Stimulated activated CD8-positive, alpha-beta memory T cell treated with anti-CD3 and anti-CD28 coated beads, Interleukin-15, amount 100 ng/mL, for 4 hours (primary cell): ENCODE measurements around the gene IGLL5.

Experiments used
- DNase-seq, 2 donors: peaks; one replicate each; pipeline ENCODE4 v3.0.0-alpha.2; 2020; ENCODE audit warnings: low read depth in 2 of 2

The IGLL5 gene

GRCh38 chr22:22927196-22927887, 39.7 kb downstream of the IGLL5 start:
- DNase-seq = no peak

- no peak for DNase-seq
Observed at GRCh38 chr22:22927888-22928665, 40.5 kb downstream of the IGLL5 start.

GRCh38 chr22:22928666-22929380, 41.2 kb downstream of the IGLL5 start:
- peak in 1 of 2 donors; percentile 7 for DNase-seq

GRCh38 chr22:22929381-22930221, 42.0 kb downstream of the IGLL5 start:
- no peak for DNase-seq

GRCh38 chr22:22930222-22930497, 42.5 kb downstream of the IGLL5 start:
- no peak for DNase-seq

GRCh38 chr22:22930571-22931556, 43.2 kb downstream of the IGLL5 start:
- no peak for DNase-seq

GRCh38 chr22:22931557-22932270, 44.1 kb downstream of the IGLL5 start:
- DNase-seq = no peak

- no peak for DNase-seq
Observed at GRCh38 chr22:22932512-22932941, 44.9 kb downstream of the IGLL5 start.

- no peak for DNase-seq
Observed at GRCh38 chr22:22933100-22933806, 45.6 kb downstream of the IGLL5 start.

- no peak for DNase-seq
Observed at GRCh38 chr22:22933807-22934542, 46.4 kb downstream of the IGLL5 start.

GRCh38 chr22:22934543-22935055, 47.0 kb downstream of the IGLL5 start:
- no peak for DNase-seq

GRCh38 chr22:22935056-22935545, 47.5 kb downstream of the IGLL5 start:
- no peak for DNase-seq

GRCh38 chr22:22935546-22936157, 48.0 kb downstream of the IGLL5 start:
- no peak for DNase-seq

GRCh38 chr22:22936180-22936914, 48.7 kb downstream of the IGLL5 start:
- DNase-seq = no peak

- no peak for DNase-seq
Observed at GRCh38 chr22:22936915-22937656, 49.5 kb downstream of the IGLL5 start.

GRCh38 chr22:22937894-22938480, 50.4 kb downstream of the IGLL5 start:
- DNase-seq = no peak
